DMS53 treated with DMSO at 0.1 percent for 48 hours (cell line): ENCODE results near the gene KDM8.

Experiments used
- DNase-seq: peaks from one replicate; lab custom pipeline; 2025; ENCODE audit not compliant: unreplicated experiment; lab: John Stamatoyannopoulos, UW

Gene KDM8

GRCh38 chr16:27267037-27267677, 63.8 kb downstream of the KDM8 start:
- no peak for DNase-seq

GRCh38 chr16:27268376-27269299, 65.3 kb downstream of the KDM8 start, which contains the start of gene NSMCE1:
TSS of gene NSMCE1 (minus strand) at chr16:27268772. CDS start at chr16:27257570, 11,202 bp downstream.
- peak; percentile 79 for DNase-seq

- DNase-seq, result no peak
Observed at GRCh38 chr16:27269300-27270150, 66.2 kb downstream of the KDM8 start.

DNA sequence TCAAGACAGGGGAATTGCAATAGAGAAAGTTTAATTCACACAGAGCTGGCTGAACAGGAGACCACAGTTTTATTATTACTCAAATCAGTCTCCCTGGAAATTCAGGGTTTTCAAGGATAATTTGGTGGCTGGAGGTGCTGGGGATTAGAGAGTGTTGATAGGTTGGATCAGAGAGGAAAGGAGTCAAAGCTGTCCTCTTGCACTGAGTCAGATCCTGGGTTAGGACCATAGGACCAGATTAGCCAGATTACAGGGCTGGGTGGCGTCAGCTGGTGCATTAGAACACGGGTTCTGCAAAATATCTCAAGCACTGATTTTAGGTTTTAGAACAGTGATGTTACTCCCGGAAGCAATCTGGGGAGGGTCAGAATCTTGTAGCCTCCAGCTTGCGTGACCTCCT, 67.0 kb downstream of the KDM8 start:
- no peak for DNase-seq
